Gastroesophageal sphincter (tissue), 3 donors: Measurements from ENCODE around the gene UNC119B.

Experiments
- CTCF ChIP-seq, 4 experiments: fragments of 200-600 bp in 2 of 4; fragments of 450-650 bp in 2 of 4; sonication (generic) in 1 of 4; IDR thresholded peaks; one replicate each; pipeline ENCODE4 v1.5.1; 2017 to 2019; ENCODE audit warnings: antibody characterized with exemption in 4 of 4, mild to moderate bottlenecking in 2 of 4, moderate library complexity in 2 of 4
- POLR2A ChIP-seq, 2 donors: fragments of 450-650 bp; IDR thresholded peaks; one replicate each; pipeline ENCODE4 v1.6.1; 2017; ENCODE audit warnings: antibody characterized with exemption in 2 of 2, mild to moderate bottlenecking in 2 of 2, moderate library complexity in 1 of 2

DNA sequence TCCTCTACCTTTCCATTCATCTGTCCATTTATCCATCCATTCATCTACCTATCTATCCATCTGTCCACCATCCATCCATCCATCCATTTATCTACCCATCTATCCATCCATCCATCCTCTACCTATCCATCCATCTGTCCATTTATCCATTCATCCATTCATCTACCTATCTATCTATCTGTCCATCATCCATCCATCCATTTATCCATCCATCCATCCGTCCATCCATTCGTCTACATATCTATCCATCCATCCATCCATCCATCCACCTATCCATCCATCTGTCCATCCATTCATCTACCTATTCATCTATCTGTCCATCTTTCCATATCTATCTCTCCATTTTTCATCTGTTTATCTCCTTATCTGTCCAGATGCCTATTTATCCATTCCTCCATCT is 48.8 kb upstream of the UNC119B start:
- TF ChIP-seq CTCF (IDR thresholded peaks at IDR 0.05) = no peak
- TF ChIP-seq POLR2A (IDR thresholded peaks at IDR 0.05) = no peak
